ENCODE results near the gene PVRIG.
"Not testable (repeated sequence)": the region's sequence is repeated elsewhere in the genome, so short reads cannot be mapped to it uniquely, and the experiment has no call there.

The PVRIG gene

GRCh38 chr7:100248483-100248882 is 28.7 kb downstream of the PVRIG start:
- no peak for DNase-seq (ENCODE audit: low read depth)
- H3K4me3 ChIP-seq (ENCODE audit: low read length) = no peak overlapping the region
- TF ChIP-seq CTCF (IDR thresholded peaks at IDR 0.05; ENCODE audit: insufficient read depth, low read depth, low read length, missing control alignments) = no peak

- TF ChIP-seq CTCF (IDR thresholded peaks at IDR 0.05; ENCODE audit: insufficient read depth, low read depth, low read length, missing control alignments) = no peak
- no peak for DNase-seq (ENCODE audit: low read depth)
- H3K4me3 ChIP-seq (ENCODE audit: low read length) = no peak overlapping the region
Measured at GRCh38 chr7:100257017-100257416, 37.3 kb downstream of the PVRIG start.

- not testable (repeated sequence) for DNase-seq (ENCODE audit: low read depth)
Measured at GRCh38 chr7:100259984-100260383, 40.2 kb downstream of the PVRIG start.

GRCh38 chr7:100262896-100263295 is 43.1 kb downstream of the PVRIG start:
- not testable (repeated sequence) for DNase-seq (ENCODE audit: low read depth); H3K4me3 ChIP-seq (ENCODE audit: low read length)

More at GRCh38 chr7:100259984-100260383, 40.2 kb downstream of the PVRIG start:
- not testable (repeated sequence) for H3K4me3 ChIP-seq (ENCODE audit: low read length)

GRCh38 chr7:100264223-100264622 is 44.5 kb downstream of the PVRIG start:
- H3K4me3 ChIP-seq (ENCODE audit: low read length); DNase-seq (ENCODE audit: low read depth): not testable (repeated sequence)

GRCh38 chr7:100264669-100265165 is 45.0 kb downstream of the PVRIG start:
- not testable (repeated sequence) for H3K4me3 ChIP-seq (ENCODE audit: low read length); DNase-seq (ENCODE audit: low read depth)

- H3K4me3 ChIP-seq (ENCODE audit: low read length); DNase-seq (ENCODE audit: low read depth): not testable (repeated sequence)
Measured at GRCh38 chr7:100265851-100266250, 46.1 kb downstream of the PVRIG start.

- DNase-seq (ENCODE audit: low read depth) = no peak
- H3K4me3 ChIP-seq (ENCODE audit: low read length) = no peak overlapping the region
- no peak for TF ChIP-seq CTCF (IDR thresholded peaks at IDR 0.05; ENCODE audit: insufficient read depth, low read depth, low read length, missing control alignments)
Measured at GRCh38 chr7:100266576-100267354, 47.0 kb downstream of the PVRIG start.

- no peak for TF ChIP-seq CTCF (IDR thresholded peaks at IDR 0.05; ENCODE audit: insufficient read depth, low read depth, low read length, missing control alignments)
- no peak overlapping the region for H3K4me3 ChIP-seq (ENCODE audit: low read length)
- no peak for DNase-seq (ENCODE audit: low read depth)
Measured at GRCh38 chr7:100267648-100268047, 47.9 kb downstream of the PVRIG start.

- not testable (repeated sequence) for DNase-seq (ENCODE audit: low read depth); H3K4me3 ChIP-seq (ENCODE audit: low read length)
Measured at GRCh38 chr7:100268882-100269281, 49.1 kb downstream of the PVRIG start.

GRCh38 chr7:100269306-100270045 is 49.7 kb downstream of the PVRIG start:
- not testable (repeated sequence) for H3K4me3 ChIP-seq (ENCODE audit: low read length); DNase-seq (ENCODE audit: low read depth)

- not testable (repeated sequence) for DNase-seq (ENCODE audit: low read depth); H3K4me3 ChIP-seq (ENCODE audit: low read length)
Measured at GRCh38 chr7:100270046-100270918, 50.5 kb downstream of the PVRIG start.

All from epithelial cell of esophagus (primary cell).